Globus pallidus (tissue), 1 donor: ENCODE data around the gene ZNF609.
"Not testable (repeated sequence)": the region's sequence is repeated elsewhere in the genome, so short reads cannot be mapped to it uniquely, and the experiment has no call there.

Experiments
- DNase-seq: peaks from one replicate; pipeline ENCODE4 v3.0.0-alpha.2; 2015; ENCODE audit warnings: low spot score

The ZNF609 gene

DNA sequence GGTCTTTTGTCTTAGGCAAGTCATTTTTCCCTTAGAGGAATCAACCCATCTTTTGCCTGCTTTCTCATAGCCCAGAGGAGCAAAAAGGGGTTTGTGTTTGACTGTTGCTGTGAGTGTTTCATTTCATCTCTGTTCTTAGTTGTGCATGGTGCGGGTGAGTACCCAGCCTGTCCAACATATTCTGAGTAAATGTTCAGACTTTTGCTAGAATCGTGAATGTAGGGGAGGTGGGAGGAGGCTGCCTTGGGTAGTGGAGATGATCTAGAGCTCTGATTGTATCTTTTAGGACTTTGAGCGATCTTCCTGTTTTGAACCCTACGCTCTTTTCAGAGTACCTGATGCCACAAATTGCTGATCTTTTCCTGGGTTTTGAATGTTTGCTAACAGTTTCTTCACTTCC, 123.1 kb downstream of the ZNF609 start:
- no peak for DNase-seq

DNA sequence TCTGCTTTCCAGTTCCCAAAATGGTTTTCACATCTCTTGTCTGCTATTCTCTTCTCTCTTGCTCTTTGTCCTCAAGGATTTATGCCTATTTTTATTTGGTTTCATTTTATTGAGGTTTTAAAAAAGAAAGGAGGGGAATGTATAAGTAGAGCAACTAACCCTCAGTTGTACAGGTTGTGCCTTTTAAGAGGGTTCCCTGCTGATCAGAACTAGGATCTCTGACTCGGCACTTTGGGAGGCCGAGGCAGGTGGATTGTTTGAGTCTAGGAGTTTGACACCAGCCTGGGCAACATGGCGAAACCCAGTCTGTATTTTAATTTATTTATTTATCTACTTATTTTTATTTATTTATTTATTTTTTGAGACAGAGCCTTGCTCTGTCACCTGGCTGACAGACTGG, 123.6 kb downstream of the ZNF609 start:
- no peak for DNase-seq

DNA sequence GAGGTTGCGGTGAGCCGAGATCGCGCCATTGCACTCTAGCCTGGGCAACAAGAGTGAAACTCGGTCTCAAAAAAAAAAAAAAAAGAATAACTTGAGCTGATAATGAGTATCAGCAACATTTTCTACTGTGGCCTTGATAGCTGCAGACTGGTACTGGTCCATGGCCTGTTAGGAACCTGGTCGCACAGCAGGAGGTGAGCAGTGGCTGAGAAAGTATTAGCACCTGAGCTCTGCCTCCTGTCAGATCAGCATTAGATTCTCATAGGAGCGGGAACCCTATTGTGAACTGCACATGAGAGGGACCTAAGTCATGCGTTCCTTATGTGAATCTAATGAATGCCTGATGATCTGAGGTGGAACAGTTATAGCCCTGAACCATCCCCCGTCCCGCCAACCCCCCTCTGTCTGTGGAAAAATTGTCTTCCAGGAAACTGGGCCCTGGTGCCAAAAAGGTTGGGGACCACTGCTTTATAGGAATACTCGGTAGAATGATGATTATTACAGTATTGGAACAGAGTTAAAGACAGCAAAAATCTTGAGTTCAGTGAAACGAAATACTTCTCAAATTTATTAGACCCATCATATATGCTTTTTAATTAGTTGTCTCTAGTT, 126.0 kb downstream of the ZNF609 start:
- DNase-seq, result no peak

DNA sequence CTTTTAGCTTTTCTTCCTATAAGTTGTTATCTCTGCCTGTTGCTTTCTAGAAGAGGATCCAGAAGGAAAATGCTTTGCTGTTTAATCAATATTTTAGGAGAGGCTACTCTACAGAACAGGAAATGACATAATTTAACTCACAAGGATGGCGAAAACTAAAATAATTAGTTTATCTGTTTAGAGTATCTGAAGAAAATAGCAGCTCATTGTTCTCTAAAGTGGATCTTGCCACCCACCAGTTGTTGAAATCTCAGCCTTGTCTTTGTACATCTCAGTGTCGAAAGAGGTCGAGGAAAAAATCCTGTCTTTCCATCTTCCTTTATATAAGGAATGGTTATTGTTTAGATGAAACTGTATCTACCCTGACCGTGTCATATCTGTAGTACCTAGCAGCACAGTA, 126.6 kb downstream of the ZNF609 start:
- DNase-seq, result no peak

DNA sequence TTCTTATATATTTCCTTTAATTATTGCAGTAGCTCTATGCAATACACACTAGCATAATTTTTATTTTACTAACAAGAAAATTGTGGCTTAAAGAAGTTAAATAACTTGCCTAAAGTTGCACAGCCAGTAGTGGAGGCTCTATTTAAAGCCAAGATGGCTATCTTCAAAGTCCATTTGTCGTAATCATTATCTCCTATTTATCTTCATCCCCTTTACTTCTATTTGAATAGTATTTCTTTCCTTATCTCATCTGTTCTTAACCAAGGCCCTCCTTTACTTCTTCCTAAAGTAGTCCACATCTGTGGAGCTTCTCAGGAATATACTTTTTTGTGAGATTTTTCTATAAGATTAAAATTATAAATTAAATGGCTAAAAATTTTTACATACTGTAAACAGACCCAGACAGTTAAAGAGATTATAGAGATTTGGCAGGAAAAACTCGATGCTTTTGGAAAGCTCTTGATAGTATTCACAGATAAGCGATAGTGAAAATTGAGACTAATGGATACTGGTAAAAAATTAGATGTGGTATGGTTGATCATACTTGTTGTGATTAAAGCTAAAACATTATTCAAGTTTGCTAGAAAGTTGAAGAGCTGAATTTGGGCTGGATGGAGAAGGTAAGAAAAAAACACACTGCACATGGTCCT, 129.2 kb downstream of the ZNF609 start:
- no peak for DNase-seq

DNA sequence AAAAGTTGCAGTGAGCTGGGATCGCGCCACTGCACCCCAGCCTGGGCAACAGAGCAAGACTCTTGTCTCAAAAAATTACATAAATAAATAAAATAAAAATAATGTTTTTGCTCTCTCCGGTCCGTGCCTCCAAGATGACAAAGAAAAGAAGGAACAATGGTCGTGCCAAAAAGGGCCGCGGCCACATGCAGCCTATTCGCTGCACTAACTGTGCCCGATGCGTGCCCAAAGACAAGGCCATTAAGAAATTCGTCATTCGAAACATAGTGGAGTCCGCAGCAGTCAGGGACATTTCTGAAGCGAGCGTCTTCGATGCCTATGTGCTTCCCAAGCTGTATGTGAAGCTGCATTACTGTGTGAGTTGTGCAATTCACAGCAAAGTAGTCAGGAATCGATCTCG, 132.5 kb downstream of the ZNF609 start:
- not testable (repeated sequence) for DNase-seq

DNA sequence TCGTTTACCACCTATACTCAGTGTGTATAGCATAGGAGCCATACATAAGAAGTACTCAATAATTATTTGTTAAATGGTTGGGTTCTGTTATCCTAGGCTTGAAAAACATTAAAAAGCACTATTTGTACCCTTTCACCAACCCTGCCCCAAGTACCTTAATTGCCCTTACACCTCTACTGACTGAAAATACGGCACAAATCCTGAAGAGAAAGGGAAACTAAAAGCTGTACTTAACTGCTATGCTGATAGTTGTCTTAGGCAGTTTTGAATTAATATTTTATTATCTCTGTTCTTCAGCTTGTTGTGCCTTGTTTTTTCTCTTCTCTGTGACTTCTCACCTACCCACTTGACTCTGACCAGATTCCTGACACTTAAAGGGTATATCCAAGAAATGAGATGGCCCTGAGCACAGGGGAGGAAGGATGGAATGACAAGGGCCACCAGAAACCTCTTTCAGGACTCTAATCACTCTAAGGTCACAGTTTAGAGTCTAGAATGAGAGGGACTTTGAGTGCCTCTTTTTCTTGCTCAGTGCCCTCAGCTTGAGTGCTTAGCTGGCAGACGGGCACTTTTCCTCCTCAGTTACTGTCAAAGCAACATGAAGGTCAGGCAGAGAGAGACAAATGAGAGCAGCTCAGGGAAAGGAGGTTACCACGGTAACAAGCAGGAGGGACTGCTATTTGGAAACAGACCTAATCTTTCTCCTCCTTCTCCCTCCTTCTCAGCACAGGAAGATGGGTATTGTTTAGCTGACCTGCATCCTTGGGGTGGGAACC, 136.5 kb downstream of the ZNF609 start:
- peak; percentile 47 for DNase-seq

DNA sequence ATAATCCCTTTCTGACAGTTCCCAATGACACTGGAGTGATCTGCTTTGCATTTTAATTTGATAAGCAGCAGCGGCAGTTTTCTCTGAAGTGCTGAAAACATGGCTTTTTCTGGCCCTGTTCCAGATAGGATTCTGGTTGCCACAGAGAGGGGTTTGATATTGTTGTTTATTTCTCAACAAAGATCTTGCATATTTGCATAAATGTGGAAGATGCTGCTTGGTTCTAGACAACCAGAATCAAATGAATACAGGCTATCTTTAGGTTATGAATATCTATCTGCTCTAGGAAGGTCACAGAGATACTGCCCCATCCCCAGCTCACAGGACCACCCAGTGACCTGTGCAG, 137.1 kb downstream of the ZNF609 start:
- DNase-seq, result peak; percentile 21

DNA sequence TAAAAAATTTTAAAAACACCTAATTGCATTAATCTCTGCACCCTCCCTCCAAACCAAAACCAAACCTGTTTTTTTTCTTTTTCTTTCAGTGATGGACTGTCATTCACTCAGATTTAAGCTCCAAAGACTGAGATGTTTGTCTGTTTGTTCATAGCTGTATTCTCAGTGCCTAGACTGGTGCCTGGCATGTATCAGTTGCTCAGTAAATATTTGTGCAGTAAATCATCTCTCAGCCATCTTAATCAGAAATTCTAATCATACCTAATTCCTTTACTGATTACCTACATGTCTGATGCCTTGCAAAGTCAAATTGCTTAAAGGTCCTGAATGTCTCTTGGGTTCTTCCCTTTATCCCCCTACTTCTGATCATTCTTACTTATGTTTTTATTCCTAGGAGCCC, 138.8 kb downstream of the ZNF609 start:
- no peak for DNase-seq

DNA sequence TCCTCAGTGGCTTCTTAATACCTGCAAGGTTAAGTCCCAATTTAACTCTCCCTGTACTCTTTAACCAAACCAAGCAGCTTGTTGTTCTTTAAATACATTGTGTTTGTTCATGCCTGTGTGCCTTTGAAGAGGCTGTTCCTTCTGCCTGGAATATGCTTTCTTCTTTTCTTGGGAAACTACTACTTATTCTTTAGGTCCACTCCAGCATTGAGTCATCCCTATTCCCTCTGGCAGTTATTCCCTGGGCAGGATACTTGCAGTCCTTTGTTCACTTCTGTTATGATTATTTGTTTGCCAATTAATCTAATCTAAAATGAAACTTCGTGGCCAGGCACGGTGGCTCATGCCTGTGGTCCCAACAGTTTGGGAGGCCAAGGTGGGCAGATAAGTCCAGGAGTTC, 139.3 kb downstream of the ZNF609 start:
- no peak for DNase-seq

DNA sequence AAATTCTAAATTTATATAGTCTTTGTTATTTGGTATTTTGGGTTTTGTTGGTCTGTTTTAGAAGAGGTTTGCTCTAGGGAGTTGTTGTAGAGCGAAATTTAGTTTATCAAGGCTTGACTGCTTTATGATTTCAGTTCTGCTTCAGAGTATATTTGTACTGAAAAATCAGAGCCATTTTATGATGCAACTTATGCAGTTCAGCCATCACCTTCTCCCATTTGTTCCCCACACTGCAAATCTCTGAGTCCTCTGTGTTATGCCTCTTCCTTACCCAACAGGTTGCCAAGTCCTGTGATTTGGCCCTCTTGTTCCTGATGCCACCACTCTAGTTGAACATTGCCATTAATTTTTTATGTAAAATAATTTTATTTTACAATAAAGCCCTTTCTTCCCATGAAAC, 140.4 kb downstream of the ZNF609 start:
- no peak for DNase-seq

DNA sequence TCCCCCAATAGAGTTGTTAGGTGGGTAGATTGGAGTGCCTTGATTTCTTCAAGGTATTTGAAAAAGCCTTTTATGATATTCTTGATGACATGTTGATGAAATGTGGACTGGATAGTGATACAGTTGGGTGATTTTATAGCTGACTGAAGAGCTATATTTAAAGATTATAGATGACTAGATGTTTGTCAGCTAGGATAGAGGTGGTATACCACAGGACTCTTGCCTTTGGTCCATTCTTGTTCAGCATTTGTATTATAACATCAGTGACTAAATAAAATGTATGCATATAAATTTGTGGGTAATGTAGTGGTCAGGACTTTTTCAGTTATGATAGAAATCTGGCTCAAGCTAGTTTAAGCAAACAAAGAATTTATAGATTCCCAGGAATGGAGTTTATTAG, 143.9 kb downstream of the ZNF609 start:
- DNase-seq, result no peak

DNA sequence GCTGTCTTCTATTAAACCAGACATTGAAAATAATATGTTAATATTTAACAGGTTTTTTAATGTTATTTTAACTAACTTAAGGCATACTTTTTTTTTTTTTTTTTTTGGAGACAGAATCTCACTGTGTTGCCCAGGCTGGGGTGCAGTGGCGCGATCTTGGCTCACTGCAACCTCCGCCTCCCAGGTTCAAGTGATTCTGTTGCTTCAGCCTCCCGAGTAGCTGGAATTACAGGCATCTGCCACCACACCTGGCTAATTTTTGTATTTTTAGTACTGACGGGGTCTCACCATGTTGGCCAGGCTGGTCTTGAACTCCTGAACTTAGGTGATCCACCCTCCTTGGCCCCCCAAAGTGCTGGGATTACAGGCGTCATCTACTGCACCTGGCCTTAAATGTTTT, 147.0 kb downstream of the ZNF609 start:
- DNase-seq, result not testable (repeated sequence)

DNA sequence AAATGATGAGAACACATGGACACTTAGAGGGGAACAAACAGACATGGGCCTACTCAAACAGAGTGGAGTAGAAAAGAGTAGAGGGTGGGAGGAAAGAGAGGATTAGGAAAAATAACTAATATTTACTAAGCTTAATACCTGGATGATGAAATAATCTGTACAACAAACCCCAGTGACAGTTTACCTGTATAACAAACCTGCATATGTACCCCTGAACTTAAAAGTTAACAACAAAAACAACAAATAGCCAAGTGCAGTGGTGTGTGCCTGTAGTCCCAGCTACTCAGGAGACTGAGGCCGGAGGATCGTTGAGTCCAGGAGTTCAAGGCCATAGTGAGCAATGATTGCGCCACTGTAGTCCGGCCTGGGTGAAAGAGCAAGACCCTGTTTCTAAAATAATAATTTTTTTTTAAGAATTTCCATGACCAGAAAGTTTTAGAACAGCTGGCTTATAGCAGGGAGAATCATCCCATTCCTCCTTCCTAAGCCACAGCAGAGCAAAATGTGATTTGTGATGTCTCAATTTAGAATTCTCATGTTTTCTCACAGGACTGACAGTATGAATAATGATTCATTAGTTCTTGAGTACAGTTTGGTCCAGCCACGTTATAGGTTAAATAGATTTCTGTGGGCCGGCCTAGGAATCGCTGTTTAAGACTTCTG, 150.0 kb downstream of the ZNF609 start:
- no peak for DNase-seq

DNA sequence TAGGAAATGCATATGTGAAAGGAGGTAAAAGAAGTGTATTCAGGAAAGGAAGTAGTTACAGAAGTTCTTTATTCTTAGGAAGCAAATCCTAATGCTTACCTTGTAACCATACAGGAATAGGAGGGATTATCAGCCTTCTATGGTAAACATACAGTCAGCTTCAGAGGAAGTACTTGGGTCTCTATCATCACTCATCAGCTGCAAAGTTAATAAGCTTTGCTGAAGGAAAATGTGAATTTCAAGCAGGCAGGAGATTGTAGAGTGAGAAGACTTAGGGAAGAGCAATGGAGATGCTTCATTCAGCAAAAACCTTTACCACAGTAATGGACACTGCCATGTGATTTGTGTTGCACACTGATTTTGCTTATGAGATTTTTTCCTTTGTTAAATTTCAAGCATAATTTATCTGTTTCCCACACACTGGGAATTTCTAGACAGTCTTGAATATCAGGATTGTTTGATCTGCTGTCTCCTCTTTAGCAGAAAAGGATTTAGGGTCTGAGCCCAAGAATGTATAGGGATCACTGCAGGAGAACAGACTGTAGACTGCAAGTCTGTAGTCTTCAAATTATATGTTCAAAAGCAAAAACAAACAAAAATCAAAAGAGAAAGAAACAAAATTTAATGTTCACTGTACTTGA, 150.8 kb downstream of the ZNF609 start:
- DNase-seq, result no peak

DNA sequence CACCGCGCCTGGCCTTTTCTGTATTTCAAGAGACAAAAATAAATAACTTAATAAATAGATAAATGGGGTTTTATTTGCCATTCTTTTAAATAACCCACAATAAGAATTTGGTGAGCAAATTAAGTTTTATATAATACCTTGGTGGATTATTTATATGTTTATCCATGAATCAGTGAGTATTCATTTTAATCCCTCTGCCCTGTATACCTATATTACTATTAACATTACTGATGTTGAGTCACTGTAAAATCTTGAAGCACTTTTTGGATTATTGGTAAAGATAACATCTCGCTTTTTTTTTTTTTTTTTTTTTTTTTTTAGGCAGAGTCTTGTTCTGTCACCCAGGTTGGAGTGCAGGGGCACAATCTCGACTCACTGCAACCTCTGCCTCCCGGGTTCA, 154.1 kb downstream of the ZNF609 start:
- no peak for DNase-seq

DNA sequence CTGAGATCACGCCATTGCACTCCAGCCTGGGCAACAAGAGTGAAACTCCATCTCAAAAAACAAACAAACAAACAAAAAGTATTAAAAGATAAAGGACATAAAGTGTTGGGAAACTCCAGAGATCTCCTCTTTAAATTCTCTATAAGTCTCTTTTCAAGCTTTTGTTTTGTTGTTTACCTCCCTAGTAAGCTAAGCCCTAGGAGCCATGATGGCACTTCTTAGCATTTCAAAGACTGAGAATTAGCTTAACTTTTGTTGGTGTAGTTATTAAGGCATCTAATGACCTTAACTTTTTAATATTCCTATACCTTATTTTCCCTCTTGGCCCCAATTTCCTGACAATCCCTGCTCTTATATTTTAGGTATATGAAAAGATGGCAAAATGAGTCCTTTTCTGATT, 157.3 kb downstream of the ZNF609 start:
- no peak for DNase-seq

DNA sequence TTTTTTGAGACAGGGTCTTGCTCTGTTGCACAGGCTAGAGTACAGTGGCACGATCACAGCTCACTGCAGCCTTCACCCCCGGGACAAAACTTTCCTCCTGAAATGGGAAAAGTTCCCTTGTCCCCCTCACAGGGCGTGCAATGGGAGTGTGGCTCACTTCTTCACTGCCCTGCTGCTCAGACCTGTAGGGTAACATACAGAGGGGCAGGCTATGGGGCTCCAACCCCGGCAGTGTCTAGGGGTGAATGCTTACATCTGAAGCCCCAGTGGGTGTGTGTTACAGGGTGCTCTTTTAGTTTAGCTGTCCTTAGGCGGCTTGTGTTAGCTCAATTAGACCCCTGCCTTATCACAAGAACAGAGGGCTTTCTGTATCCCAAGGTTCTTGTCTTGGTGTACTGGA, 157.8 kb downstream of the ZNF609 start:
- DNase-seq, result no peak

DNA sequence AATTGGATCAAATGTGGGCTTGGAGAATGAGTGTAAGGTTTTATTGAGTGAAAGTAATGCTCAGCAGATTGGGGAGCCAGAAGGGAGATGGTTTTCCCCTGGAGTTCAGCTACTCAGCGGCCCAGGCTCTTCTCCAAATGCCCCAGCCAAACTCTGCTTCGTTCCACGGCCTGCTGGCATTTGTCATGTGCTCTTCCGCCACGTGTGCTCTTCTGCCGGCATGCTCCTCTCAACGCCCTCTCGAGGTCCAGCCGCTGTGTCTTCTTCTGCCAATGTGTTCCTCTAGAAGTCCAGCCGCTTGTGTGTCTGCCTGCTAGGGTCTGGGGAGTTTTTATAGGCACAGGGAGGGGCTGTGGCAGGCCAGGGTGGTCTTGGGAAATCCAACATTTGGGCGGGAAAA, 158.2 kb downstream of the ZNF609 start:
- DNase-seq, result no peak

DNA sequence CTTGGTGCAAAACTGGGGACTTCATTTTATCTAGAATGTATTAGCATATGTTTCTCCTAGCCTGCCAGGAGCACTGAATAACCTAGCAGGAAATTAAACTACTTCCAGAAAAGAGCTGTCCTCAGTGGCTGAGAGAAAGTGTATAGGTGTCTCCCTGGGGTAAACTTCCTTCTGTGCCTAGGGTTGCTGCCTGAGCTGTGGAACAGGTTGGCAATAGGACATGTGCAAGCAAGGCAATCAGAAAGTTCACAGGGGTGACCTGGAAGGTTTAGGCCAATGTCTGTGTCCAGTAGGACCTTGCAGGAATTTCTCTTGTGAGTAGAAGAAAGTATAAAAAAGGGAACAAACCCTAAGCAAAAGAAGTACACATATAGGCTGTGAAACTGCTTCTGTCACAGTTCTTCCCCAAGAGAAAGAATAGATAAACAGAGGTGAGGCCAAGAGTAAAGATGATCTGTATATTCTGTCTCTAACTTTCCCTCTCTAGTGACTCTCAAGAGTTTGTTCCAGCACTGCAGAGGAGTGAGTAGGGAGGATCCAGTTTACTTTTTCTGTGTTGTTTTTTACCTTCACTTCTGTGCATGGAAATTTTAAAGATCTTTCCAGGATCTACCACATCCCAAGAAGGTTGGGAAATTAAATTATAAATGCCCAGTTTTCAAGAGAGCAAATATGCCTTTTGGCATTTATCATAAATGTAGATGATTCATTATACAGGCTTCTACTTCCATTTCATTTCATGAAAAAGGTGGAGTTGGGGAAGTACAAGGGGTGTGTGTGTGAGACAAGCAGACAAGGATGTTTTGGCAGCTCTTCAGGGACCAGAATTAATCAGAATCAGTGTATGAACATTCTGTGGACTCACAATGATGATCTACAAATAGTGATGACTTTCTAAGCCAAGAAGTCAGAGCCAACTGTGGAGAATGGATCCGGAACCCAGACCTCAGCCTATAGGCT, 159.8 kb downstream of the ZNF609 start:
- DNase-seq, result no peak

DNA sequence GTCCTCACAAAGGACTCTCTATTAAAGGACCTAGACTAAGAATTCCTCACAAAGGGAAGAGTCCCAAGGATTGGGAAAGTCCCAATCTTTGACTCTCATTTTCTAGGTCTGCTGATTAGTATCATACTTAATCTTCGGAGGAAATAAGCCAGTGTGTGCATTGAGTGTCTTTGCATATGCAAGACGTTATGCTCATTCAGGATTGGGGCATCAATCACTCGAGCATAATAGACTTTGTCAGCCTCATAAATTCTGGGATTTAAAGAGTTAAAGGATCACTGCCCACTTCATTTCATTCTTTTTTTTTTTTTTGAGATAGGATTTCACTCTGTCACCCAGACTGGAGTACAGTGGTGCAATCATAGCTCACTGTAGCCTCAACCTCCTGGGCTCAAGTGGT, 160.7 kb downstream of the ZNF609 start:
- no peak for DNase-seq
